Measurements from ENCODE around the gene ITPRID1. TPM values are rescaled to one million over a fixed set of nuclear protein-coding genes. Genes with fewer than 3 reads are reported as not detected.

ITPRID1 gene
- total and polyA plus RNA-seq, 10 of the 15 experiments (the other 5 are each of a cell fraction or from before 2014, with no cell fraction given), result 0.06 TPM; not detected in 9

- H3K36me3 ChIP-seq (ENCODE audit: control insufficient read depth in 2 of 2, insufficient read depth in 2 of 2, low read length in 1 of 2), result no peaks in the 10 kb centered on the region
- ChIA-PET POLR2A (no interaction called here), CTCF (interaction anchor here (2.9 kb wide), 1 partner anchor 51 kb away, joined by 8 read pairs; no protein-coding TSS in a partner anchor), SMC1A (ENCODE audit: uncharacterized antibody, unreplicated experiment) (no interaction called here), RAD21 (ENCODE audit: unreplicated experiment) (interaction anchor here (1.8 kb wide), 1 partner anchor 51 kb away, joined by 5 read pairs; no protein-coding TSS in a partner anchor)
- ATAC-seq, result no peak
- H3K27me3 ChIP-seq (replicated peaks in 1 of 2; ENCODE audit: control insufficient read depth in 2 of 2, insufficient read depth in 2 of 2, low read length in 1 of 2), result no peaks in the 10 kb centered on the region
- H3K9me3 ChIP-seq (replicated peaks; ENCODE audit: control insufficient read depth, insufficient read depth, low read length), result no peaks in the 10 kb centered on the region
- H3K9ac ChIP-seq (ENCODE audit: control insufficient read depth, insufficient read depth, low read length), result no peak overlapping the region
- H3K4me1 ChIP-seq (ENCODE audit: control insufficient read depth, insufficient read depth, low read length), result no peaks in the 10 kb centered on the region
- BruUV-seq (replicated peaks), result no TSS peak
- H2AFZ ChIP-seq (ENCODE audit: control insufficient read depth, low read depth, low read length), result no peak overlapping the region
- no peak for DNase-seq (ENCODE audit: low read depth, low spot score)
- no peak overlapping the region for H3K4me2 ChIP-seq (ENCODE audit: control insufficient read depth, insufficient read depth)
- H4K20me1 ChIP-seq (ENCODE audit: control insufficient read depth, insufficient read depth), result no peaks in the 10 kb centered on the region
- in situ Hi-C loops (cut with MboI), result no loop called here
- H3K79me2 ChIP-seq (ENCODE audit: control insufficient read depth, insufficient read depth, low read length), result no peaks in the 10 kb centered on the region
- no peak overlapping the region for H3K4me3 ChIP-seq
- FAIRE-seq, result no peak
- 14% methylated on average over 5 of the region's 5 CpGs for WGBS (ENCODE audit: insufficient coverage, insufficient replicate concordance, low lambda C conversion rate, missing lambda C conversion rate)
- intact Hi-C loops (cut with micrococcal nuclease; ENCODE audit: unreplicated experiment), result no loop called here
- TF ChIP-seq NFXL1 (IDR thresholded peaks at IDR 0.05; ENCODE audit: borderline replicate concordance) (no peak), ZZZ3 (IDR thresholded peaks at IDR 0.05; ENCODE audit: control insufficient read depth, insufficient read length, low read depth) (no peak), SIX5 (IDR thresholded peaks at IDR 0.05; ENCODE audit: low read depth, low read length, severe bottlenecking) (no peak), KLF5 (IDR thresholded peaks at IDR 0.05; ENCODE audit: partially characterized antibody) (no peak), KDM1A (IDR thresholded peaks at IDR 0.05; ENCODE audit: borderline replicate concordance) (no peak), POLR2AphosphoS2 (IDR thresholded peaks at IDR 0.05; ENCODE audit: low read depth, low read length) (no peak)
- TF ChIP-seq, protein P1, sequence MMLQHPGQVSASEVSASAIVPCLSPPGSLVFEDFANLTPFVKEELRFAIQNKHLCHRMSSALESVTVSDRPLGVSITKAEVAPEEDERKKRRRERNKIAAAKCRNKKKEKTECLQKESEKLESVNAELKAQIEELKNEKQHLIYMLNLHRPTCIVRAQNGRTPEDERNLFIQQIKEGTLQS (IDR thresholded peaks at IDR 0.05; ENCODE audit: borderline replicate concordance, extremely low read depth, low read depth, low read length), result no peak
- TF ChIP-seq, protein P2, sequence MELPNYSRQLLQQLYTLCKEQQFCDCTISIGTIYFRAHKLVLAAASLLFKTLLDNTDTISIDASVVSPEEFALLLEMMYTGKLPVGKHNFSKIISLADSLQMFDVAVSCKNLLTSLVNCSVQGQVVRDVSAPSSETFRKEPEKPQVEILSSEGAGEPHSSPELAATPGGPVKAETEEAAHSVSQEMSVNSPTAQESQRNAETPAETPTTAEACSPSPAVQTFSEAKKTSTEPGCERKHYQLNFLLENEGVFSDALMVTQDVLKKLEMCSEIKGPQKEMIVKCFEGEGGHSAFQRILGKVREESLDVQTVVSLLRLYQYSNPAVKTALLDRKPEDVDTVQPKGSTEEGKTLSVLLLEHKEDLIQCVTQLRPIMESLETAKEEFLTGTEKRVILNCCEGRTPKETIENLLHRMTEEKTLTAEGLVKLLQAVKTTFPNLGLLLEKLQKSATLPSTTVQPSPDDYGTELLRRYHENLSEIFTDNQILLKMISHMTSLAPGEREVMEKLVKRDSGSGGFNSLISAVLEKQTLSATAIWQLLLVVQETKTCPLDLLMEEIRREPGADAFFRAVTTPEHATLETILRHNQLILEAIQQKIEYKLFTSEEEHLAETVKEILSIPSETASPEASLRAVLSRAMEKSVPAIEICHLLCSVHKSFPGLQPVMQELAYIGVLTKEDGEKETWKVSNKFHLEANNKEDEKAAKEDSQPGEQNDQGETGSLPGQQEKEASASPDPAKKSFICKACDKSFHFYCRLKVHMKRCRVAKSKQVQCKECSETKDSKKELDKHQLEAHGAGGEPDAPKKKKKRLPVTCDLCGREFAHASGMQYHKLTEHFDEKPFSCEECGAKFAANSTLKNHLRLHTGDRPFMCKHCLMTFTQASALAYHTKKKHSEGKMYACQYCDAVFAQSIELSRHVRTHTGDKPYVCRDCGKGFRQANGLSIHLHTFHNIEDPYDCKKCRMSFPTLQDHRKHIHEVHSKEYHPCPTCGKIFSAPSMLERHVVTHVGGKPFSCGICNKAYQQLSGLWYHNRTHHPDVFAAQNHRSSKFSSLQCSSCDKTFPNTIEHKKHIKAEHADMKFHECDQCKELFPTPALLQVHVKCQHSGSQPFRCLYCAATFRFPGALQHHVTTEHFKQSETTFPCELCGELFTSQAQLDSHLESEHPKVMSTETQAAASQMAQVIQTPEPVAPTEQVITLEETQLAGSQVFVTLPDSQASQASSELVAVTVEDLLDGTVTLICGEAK (IDR thresholded peaks at IDR 0.05; ENCODE audit: borderline replicate concordance), result no peak
- H3K27ac ChIP-seq (ENCODE audit: control insufficient read depth, insufficient read depth), result no peak overlapping the region
Measured at GRCh38 chr7:31494421-31494820, 19.5 kb upstream of the ITPRID1 start.
